Aorta (tissue), 5 donors: Measurements from ENCODE around the gene RAP1GAP. TPM values are rescaled to one million over a fixed set of nuclear protein-coding genes. Genes with fewer than 3 reads are reported as not detected.

Source experiments
- ATAC-seq: fragments of 200-7000 bp; cut with Tn5 transposase; one replicate; pipeline ENCODE4 v1.9.1; 2022; ENCODE audit warnings: moderate library complexity; ENCODE audit not compliant: low FRiP score
- DNase-seq, 2 donors: peaks; one replicate each; pipeline ENCODE4 v3.0.0-alpha.2; 2020
- H3K27ac ChIP-seq, 2 donors: one replicate each; pipeline ENCODE4 v1.5.1; 2013; ENCODE audit warnings: low read length in 2 of 2, mild to moderate bottlenecking in 2 of 2, moderate library complexity in 2 of 2, control low read depth in 1 of 2, inconsistent platforms in 1 of 2, low read depth in 1 of 2
- H3K27me3 ChIP-seq, 2 donors: one replicate each; pipeline ENCODE4 v1.6.1; 2013; ENCODE audit warnings: control low read depth in 1 of 2, low read length in 1 of 2, mild to moderate bottlenecking in 1 of 2, moderate library complexity in 1 of 2; ENCODE audit not compliant: insufficient read depth in 2 of 2, control insufficient read depth in 1 of 2
- H3K36me3 ChIP-seq, 2 donors: one replicate each; pipeline ENCODE4 v1.6.1; 2013; ENCODE audit warnings: control low read depth in 1 of 2, low read length in 1 of 2, mild to moderate bottlenecking in 1 of 2; ENCODE audit not compliant: insufficient read depth in 2 of 2, control insufficient read depth in 1 of 2
- H3K4me1 ChIP-seq, 2 donors: one replicate each; pipeline ENCODE4 v1.6.1; 2013; ENCODE audit warnings: low read length in 2 of 2, control low read depth in 1 of 2, mild to moderate bottlenecking in 1 of 2, moderate library complexity in 1 of 2; ENCODE audit not compliant: insufficient read depth in 2 of 2, control insufficient read depth in 1 of 2
- H3K4me3 ChIP-seq, 2 donors: one replicate each; pipeline ENCODE4 v1.5.1; 2013; ENCODE audit warnings: low read length in 2 of 2, control low read depth in 1 of 2, mild to moderate bottlenecking in 1 of 2
- H3K9me3 ChIP-seq: one replicate; pipeline ENCODE4 v1.6.1; 2013; ENCODE audit warnings: mild to moderate bottlenecking, low read length; ENCODE audit not compliant: control insufficient read depth
- WGBS, 2 donors: extraction: QIAGEN DNeasy Blood & Tissue Kit; methylation state at CpG; one replicate each; pipeline ENCODE4 v1.1.7; 2013; 5-methylcytosine and 5-hydroxymethylcytosine counted together
- intact Hi-C, 2 donors: fragments of 100-400 bp; cut with DNase I; formaldehyde crosslinking; loops; one replicate each; pipeline versions ENCODE4 v1.14.2 to v1.15.0; 2022
- polyA plus RNA-seq, 2 donors: library from polyadenylated mRNA; stranded (reverse); fragments of 200-250 nt; gene quantifications; one replicate each; pipeline ENCODE4 v1.2.3, GENCODE V29; 2013
- total RNA-seq, 2 donors: library from RNA; stranded (reverse); fragmentation: NEBNext Ultra II Directional; extraction: Animal tissue kit (Norgen Biotek cat#: 25700); gene quantifications; one replicate each; pipeline ENCODE4 v1.2.1, GENCODE V29; 2021
- donor health status: healthy with polysubstance abuse.
- donor health status: Bipolar disorder and iron deficiency.
- donor health status: DM: no; HTN: no; CAD: no.
- donor health status: DM: no; HTN: no; CAD: no.
- donor health status: DM: yes; HTN: yes; CAD: no.

The RAP1GAP gene
- total and polyA plus RNA-seq, 4 donors: 0.33 to 4.9 (median 0.71) TPM

DNA sequence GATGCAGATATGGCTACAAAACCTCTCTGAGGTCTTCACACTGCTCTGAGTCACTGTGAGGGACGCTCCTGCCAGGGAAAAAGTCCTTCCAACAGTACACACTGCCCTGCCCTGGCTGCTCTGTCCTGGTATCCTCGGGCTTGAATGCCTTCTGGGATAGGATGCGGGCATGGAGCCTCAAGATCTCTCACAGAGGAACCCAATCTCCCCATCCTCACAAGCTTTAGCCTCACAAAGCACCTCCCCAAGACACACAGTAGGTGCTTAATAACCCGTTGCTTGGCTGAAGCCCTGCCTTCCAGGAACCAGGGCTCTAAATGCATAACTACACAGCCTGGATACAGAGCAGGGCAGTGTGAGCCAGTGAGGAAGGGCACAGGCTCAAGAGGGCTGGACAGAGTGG is 9.2 kb downstream of the RAP1GAP start:
- no peaks in the 10 kb centered on the region for H3K27me3 ChIP-seq

DNA sequence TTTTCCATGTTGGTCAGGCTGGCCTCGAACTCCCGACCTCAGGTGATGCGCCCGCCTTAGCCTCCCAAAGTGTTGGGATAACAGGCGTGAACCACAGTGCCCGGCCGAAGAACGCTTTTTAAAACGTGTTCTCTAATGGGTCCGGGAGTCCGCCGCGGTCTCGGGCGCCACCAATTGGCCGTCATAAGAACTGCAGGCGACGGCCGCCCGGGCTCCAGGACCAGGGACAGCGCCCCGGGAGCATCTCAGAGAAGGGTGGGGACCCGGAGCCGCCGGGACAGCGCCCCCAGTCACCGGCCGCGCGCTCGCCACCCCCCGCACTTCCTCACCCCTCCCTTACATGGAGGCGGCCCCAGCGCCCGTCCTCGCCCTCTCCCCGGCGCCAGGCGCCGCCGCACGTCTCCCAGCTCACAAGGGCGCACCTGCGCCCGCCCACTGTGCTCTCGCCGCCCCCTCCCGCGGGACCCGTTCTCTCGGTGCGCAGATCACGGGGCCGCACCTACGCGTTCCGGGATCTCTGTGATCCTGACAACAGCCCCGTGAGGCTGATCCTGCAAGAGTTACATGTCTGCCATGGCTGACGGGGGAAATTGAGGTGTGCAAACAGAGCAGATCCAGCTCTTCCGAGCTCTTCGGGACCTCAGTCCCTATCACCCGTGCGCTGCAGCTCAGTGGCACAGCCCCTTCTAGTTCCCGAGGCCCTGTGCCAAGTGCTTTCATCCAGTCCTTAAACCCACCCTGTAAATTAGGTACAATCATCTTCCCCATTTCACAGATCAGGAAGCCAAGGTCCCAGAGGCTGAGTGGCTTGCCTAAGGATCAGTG is 9.8 kb downstream of the RAP1GAP start:
- Histone ChIP-seq H3K27me3 (no peaks in the 10 kb centered on the region), H3K27ac (no peak overlapping the region), H3K36me3 (no peaks in the 10 kb centered on the region), H3K9me3 (no peaks in the 10 kb centered on the region), H3K4me3 (no peak overlapping the region), H3K4me1 (no peaks in the 10 kb centered on the region)
- peak; percentile 71 to 91 for DNase-seq
- ATAC-seq: peak; percentile 84
- WGBS, 2 donors: 1 to 2% methylated on average over 52 to 64 of the region's 64 CpGs
- intact Hi-C loops: loop anchor here in 1 of 2 donors (5.0 to 10.0 kb wide), 2 partner anchors 152 to 435 kb away; partner anchors contain the start of gene ALPL

More for the DNA sequence above, 9.2 kb downstream of the RAP1GAP start:
- Histone ChIP-seq H3K9me3 (no peaks in the 10 kb centered on the region), H3K4me1 (no peaks in the 10 kb centered on the region), H3K27ac (no peak overlapping the region), H3K36me3 (no peaks in the 10 kb centered on the region), H3K4me3 (no peak overlapping the region)
- 47 to 51% methylated on average over 4 of the region's 4 CpGs for WGBS, 2 donors
- peak; percentile 12 to 41 for DNase-seq
- no peak for ATAC-seq
- intact Hi-C loops: loop anchor here in 1 of 2 donors (5.0 to 10.0 kb wide), 2 partner anchors 153 to 435 kb away; partner anchors contain the start of gene ALPL

DNA sequence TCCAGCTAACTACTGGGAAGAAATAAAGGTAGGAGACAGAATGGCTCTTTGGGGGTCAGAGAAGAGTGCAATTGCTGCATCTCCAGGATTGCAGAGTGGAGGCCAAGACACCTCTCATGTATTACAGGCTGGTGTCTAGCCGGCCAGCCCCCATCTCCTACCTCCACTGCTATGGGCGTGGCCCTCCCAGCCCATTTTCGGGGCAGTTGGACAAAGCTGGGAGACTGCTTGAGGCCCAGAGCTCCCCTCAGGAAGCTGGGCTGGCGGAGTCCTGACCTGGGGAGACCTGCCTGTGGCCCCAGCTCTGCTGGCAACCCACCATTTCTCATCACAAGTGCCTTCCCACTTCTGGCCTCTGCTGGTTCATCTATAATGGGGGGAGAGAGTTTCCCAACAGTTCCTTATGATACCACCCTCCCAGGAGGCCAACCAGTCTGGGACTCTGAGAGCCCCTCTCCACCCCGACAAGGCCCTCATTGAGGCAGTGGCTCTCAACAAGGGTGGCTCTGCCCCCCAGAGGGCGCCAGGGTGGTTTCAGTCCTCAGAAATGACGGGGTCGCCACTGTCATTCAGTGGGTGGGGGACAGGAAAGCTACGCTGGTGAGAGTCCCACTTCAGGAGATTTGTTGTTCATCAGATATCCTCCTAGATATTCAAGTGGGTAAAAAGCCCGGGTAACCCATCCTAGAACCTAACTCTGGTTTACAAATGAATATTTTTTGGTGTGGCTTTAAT is 11.5 kb downstream of the RAP1GAP start:
- no peaks in the 10 kb centered on the region for H3K27me3 ChIP-seq
- H3K4me1 ChIP-seq: no peaks in the 10 kb centered on the region
- no peaks in the 10 kb centered on the region for H3K9me3 ChIP-seq
- no peak overlapping the region for H3K27ac ChIP-seq
- intact Hi-C loops: loop anchor here in 1 of 2 donors (5.0 to 10.0 kb wide), 2 partner anchors 150 to 433 kb away; partner anchors contain the start of gene ALPL
- DNase-seq (peak in 1 of 2 donors; percentile 66), ATAC-seq (no peak)
- no peaks in the 10 kb centered on the region for H3K36me3 ChIP-seq
- WGBS, 2 donors: 72% methylated on average over 10 of the region's 10 CpGs
- H3K4me3 ChIP-seq: no peak overlapping the region

DNA sequence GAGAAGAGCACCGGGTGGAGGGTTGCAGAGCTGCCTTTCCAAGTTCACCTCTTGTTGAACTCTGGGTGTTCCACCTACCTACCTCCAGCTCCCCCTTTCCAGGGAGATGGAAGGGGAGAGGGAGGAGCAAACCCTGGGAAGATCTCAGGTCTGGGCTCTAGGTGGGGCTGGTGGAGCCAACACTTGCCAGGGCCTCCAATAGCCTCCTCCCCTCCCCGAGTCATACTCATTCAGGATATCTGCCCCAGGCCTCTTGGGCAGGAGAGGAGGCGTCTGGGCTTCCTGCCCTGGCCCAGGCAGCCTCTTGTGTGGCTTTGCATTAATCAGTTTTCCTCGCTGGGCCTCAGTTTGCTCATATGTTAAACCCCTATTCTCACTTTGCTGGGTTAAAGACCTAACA is 13.4 kb downstream of the RAP1GAP start:
- H3K27me3 ChIP-seq: no peaks in the 10 kb centered on the region
- no peaks in the 10 kb centered on the region for H3K36me3 ChIP-seq
- DNase-seq: no peak
- H3K4me3 ChIP-seq: no peak overlapping the region
- 66 to 71% methylated on average over 4 of the region's 4 CpGs for WGBS, 2 donors
- no peaks in the 10 kb centered on the region for H3K4me1 ChIP-seq
- H3K27ac ChIP-seq: no peak overlapping the region
- H3K9me3 ChIP-seq: no peaks in the 10 kb centered on the region
- no peak for ATAC-seq
- intact Hi-C loops: loop anchor here in 1 of 2 donors (5.0 to 10.0 kb wide), 2 partner anchors 148 to 431 kb away; partner anchors contain the start of gene ALPL

DNA sequence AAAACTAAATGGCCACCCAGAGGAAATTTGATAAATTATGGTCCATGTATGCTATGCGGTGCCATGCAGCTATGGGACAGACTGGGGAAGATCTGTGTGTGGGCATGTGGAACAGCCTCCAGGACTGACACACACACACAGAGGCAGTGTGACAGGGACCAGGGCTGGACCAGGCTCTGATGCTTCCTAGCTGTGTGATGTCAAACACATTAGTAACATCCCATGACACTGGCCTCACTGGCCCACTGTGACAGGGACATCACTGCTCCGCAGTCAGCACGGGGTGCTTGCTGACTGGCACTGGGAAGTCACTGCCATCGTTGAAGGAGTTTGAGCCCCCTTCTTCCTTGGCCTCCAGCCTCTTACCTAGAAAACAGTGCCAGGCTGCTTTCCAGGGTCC is 13.9 kb downstream of the RAP1GAP start:
- DNase-seq: no peak
- 77 to 78% methylated on average over 4 of the region's 4 CpGs for WGBS, 2 donors

DNA sequence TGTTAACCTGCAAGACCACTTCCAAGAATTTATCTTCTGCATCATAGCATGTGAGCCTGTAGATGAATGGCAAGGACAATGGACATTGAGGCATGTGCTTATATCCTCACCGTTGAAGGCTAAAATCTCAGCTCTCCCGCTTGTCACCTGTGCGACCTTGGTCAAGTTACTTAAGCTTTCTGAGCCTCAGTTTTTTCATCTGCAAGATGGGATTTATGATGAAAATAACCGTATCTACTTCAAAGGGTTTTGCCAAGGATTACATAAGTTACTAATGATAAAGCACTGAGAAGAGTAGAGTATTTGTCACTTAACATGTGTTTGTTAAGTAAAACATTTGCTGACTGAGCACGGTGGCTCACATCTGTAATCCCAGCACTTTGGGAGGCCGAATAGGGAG is 14.9 kb downstream of the RAP1GAP start:
- 86 to 88% methylated on average over 6 of the region's 6 CpGs for WGBS, 2 donors
- ATAC-seq (no peak), DNase-seq (no peak)
- Histone ChIP-seq H3K27me3 (no peaks in the 10 kb centered on the region), H3K36me3 (no peaks in the 10 kb centered on the region), H3K27ac (no peak overlapping the region), H3K9me3 (no peaks in the 10 kb centered on the region), H3K4me3 (no peak overlapping the region), H3K4me1 (no peaks in the 10 kb centered on the region)
- intact Hi-C loops: loop anchor here in 1 of 2 donors (10.0 kb wide), 1 partner anchor 429 kb away; no protein-coding TSS in a partner anchor

More for the DNA sequence above, 13.9 kb downstream of the RAP1GAP start:
- Histone ChIP-seq H3K4me3 (no peak overlapping the region), H3K4me1 (no peaks in the 10 kb centered on the region), H3K27me3 (no peaks in the 10 kb centered on the region), H3K36me3 (no peaks in the 10 kb centered on the region), H3K27ac (no peak overlapping the region), H3K9me3 (no peaks in the 10 kb centered on the region)
- no peak for ATAC-seq
- intact Hi-C loops: loop anchor here in 1 of 2 donors (5.0 to 10.0 kb wide), 2 partner anchors 148 to 430 kb away; partner anchors contain the start of gene ALPL

DNA sequence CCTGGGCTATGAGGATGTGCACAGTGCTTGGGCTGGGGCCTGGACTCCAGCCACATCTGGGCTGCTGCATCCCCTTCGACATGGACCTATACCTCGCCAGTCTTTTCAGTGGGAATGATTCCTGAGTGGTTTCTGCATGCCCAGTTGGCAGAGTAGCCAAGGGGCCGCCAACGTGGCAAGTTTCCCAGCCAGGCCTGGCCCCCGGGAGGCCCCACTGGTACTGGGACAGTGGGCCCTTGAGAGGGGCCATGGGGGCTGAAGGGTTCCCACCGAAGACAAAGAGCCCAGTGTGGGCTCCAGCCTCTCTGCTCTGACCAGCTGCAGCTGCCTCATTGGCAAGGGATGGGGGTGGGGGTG is 15.4 kb downstream of the RAP1GAP start:
- H3K4me3 ChIP-seq: no peak overlapping the region
- H3K27me3 ChIP-seq: no peaks in the 10 kb centered on the region
- DNase-seq (no peak), ATAC-seq (no peak)
- no peaks in the 10 kb centered on the region for H3K36me3 ChIP-seq
- intact Hi-C loops: loop anchor here in 1 of 2 donors (10.0 kb wide), 1 partner anchor 429 kb away; no protein-coding TSS in a partner anchor
- no peak overlapping the region for H3K27ac ChIP-seq
- no peaks in the 10 kb centered on the region for H3K9me3 ChIP-seq
- WGBS, 2 donors: 51 to 53% methylated on average over 6 of the region's 6 CpGs
- no peaks in the 10 kb centered on the region for H3K4me1 ChIP-seq

DNA sequence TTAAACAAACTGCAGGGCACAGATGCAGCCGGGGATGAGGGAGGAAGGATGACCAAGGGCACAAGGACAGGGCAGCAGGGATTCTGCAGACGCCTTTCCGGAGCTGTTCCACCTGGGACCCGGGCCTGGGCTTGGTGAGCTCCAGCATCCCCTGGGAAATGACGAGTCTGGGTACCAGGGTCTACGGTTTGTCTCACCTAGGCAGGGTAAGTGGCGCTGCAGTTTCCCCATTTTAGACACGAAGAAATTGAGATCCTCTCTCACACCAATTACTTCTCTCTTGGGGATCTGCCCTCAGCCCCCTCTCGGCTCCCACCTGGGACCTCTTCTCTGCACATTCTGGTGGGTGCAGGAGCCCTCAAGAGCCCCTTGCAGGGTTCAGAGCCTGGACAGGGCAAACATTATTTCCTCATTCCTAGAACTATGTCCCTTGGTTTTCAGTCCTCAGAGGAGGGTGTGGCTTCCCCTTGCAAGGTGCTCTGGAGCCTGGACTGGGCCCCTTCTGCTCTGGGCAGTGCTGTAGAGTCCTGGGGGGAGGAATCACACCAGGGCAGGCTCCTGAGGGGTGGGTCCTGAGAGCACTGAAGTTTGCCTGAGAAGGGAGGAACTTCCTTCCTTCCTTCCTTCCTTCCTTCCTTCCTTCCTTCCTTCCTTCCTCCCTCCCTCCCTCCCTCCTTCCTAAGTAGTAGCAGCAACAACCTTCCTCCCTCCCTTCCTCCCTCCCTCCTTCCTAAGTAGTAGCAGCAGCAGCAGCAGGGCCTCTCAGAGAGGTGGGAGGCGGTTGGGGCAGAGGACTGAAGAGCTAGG is 16.0 kb downstream of the RAP1GAP start:
- Histone ChIP-seq H3K9me3 (no peaks in the 10 kb centered on the region), H3K27ac (no peak overlapping the region), H3K4me3 (no peak overlapping the region), H3K27me3 (no peaks in the 10 kb centered on the region), H3K36me3 (no peaks in the 10 kb centered on the region), H3K4me1 (no peaks in the 10 kb centered on the region)
- intact Hi-C loops: loop anchor here in 1 of 2 donors (10.0 kb wide), 1 partner anchor 428 kb away; no protein-coding TSS in a partner anchor
- ATAC-seq (no peak), DNase-seq (no peak)
- WGBS, 2 donors: 69 to 74% methylated on average over 10 of the region's 10 CpGs
